Choroid plexus epithelial cell (primary cell): Measurements from ENCODE around the gene SPCS2.
"Not testable (repeated sequence)": the region's sequence is repeated elsewhere in the genome, so short reads cannot be mapped to it uniquely, and the experiment has no call there.

Experiments used
- DNase-seq: peaks from one replicate; pipeline ENCODE4 v3.0.0-alpha.2; 2010; ENCODE audit warnings: low read depth
- H3K4me3 ChIP-seq: 2 replicates; pipeline ENCODE4 v1.5.1; 2011; ENCODE audit warnings: low read depth, mild to moderate bottlenecking, control low read depth, low read length, moderate library complexity
- CTCF ChIP-seq: conservative IDR thresholded peaks from 2 replicates; pipeline ENCODE4 v1.5.1; 2011; ENCODE audit warnings: low read depth, mild to moderate bottlenecking, control low read depth, inconsistent platforms, low read length, moderate library complexity

SPCS2 gene

GRCh38 chr11:74956397-74957015 is 7.4 kb downstream of the SPCS2 start:
- TF ChIP-seq CTCF = no peak
- DNase-seq = no peak

DNA sequence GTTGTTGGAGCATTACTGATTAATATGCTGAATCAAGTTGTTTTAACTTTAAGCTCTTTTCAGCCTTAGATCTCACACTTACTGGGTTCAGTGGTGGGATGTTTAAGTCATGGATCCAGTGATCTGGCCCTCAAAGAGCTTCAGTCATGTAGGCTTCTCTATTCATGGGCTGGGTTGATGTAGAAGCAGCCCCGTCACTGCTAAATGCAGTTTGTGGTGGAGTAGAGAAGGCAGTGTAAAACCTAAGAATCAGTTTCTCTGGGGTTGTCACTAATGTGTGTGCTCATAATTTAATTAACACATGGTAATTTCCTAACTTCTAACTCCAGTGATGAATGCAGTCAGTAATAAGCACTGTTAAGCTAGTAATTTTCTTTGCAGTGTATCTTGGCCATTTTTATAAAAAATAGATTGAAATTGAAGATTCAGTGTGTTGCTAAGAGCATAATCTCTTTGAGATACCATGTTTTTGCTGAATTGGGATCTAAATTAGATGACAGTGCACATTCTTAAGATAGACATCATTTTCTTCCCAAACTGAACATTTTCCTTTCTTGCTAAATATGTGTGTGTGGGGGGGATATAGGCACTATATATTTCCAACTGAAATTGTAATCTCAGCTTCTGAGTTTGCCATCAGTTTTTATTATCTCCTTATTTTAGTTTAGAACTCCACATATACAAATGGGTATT is 9.0 kb downstream of the SPCS2 start:
- DNase-seq = peak; percentile 16
- TF ChIP-seq CTCF = no peak
- no peak overlapping the region for H3K4me3 ChIP-seq

More at GRCh38 chr11:74956397-74957015, 7.4 kb downstream of the SPCS2 start:
- no peak overlapping the region for H3K4me3 ChIP-seq

DNA sequence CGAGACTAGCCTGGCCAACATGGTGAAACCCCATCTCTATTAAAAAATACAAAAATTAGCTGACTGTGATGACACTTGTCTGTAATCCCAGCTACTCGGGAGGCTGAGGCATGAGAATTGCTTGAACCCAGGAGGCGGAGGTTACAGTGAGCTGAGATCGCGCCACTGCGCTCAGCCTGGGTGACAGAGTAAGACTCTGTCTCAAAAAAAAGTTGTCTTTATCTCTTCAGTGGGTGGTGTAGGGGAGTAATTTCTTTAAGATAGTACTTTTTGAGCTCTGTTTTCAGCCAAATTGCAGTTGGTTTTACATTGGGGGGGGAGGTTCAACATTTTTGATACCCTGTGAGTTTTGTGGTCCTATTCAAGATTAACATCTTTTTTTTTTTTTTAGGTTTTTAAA is 11.1 kb downstream of the SPCS2 start:
- H3K4me3 ChIP-seq, DNase-seq: not testable (repeated sequence)

DNA sequence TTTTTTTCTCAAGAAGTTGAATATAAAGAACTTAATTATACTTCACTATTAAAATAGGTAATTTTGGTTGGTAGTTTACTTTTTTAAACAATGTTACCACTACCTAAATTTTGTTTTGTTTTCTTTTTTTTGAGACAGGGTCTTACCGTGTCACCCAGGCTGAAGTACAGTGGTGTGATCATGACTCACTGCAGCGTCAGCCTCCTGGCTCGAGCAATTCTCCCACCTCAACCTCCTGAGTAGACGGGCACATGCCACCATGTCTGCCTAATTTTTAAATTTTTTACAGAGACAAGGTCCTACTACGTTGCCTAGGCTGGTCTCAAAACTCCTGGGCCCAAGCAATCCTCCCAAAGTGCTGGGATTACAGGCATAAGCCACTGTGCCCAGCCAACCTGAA is 17.6 kb downstream of the SPCS2 start:
- DNase-seq = peak; percentile 64
- TF ChIP-seq CTCF = no peak
- H3K4me3 ChIP-seq = no peak overlapping the region

DNA sequence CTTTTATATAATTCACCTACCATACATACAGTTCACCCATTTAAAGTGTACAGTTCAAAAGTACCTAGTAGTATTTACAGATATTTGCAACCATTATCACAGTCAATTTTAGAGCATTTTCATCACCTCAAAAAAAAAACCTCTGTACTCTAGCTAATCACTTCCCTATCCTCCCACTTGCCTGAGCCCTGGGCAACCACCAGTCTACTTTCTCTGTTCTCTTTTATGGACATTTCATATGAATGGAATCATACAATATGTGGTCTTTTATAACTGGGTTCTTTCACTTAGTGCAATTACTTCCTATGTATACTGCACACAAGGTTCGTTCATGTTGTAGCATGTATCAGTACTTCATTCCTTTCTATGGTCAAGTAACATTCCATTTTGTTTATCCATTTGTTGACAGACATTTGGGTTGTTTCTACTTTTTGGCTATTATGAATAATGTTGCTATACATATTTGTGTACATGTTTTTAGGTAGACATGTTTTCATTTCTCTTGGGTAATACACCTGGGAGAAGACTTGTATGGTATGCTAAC is 21.9 kb downstream of the SPCS2 start:
- TF ChIP-seq CTCF = no peak
- no peak overlapping the region for H3K4me3 ChIP-seq
- DNase-seq = no peak

GRCh38 chr11:74971424-74971823 is 22.4 kb downstream of the SPCS2 start:
- DNase-seq = no peak
- H3K4me3 ChIP-seq = no peak overlapping the region
- TF ChIP-seq CTCF = no peak

DNA sequence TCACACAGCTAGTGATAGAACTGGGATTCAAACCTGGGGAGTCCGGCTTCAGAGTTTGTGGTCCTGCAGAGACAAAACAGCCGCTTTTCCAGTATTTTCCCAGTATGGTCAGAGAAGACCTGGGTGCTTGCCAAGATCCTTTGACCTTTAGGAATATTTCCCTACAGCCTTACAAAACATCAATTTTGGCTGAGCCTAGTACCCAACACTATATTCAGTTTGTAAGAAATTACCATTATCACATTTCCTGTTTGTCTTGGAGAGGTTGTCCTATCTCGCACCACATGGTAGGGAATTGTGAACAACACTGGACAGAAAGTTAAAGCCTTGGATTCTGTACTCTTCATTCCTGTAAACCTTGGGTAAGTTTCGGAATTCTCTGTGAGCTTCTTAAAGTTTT is 29.0 kb downstream of the SPCS2 start:
- H3K4me3 ChIP-seq = no peak overlapping the region
- DNase-seq = no peak
- no peak for TF ChIP-seq CTCF
